HG02798 (cell line): Measurements from ENCODE around the gene DSG4.
A peak's percentile ranks its signal among the peaks of the same experiment; 100 is the strongest.
"Not testable (repeated sequence)": the region's sequence is repeated elsewhere in the genome, so short reads cannot be mapped to it uniquely, and the experiment has no call there.

Experiments
- ATAC-seq: cut with Tn5 transposase; IDR thresholded peaks from one replicate; pipeline ENCODE4 v1.9.1; 2021; ENCODE audit warnings: mild to moderate bottlenecking; ENCODE audit not compliant: unreplicated experiment, poor library complexity

DSG4 gene

GRCh38 chr18:31376477-31376876, at the start of gene DSG4:
TSS of gene DSG4 (plus strand) at chr18:31376777. CDS start at chr18:31376912, 135 bp downstream.
- ATAC-seq = no peak

- no peak for ATAC-seq
These were observed 46.7 kb upstream of the DSG4 start for GRCh38 chr18:31329787-31330438.

GRCh38 chr18:31343454-31343853, 33.1 kb upstream of the DSG4 start:
- ATAC-seq = no peak

GRCh38 chr18:31353336-31353735, 23.2 kb upstream of the DSG4 start:
- not testable (repeated sequence) for ATAC-seq

GRCh38 chr18:31354990-31355389, 21.6 kb upstream of the DSG4 start:
- ATAC-seq = no peak

GRCh38 chr18:31356025-31356424, 20.6 kb upstream of the DSG4 start:
- peak; percentile 51 for ATAC-seq

GRCh38 chr18:31364190-31364589, 12.4 kb upstream of the DSG4 start:
- no peak for ATAC-seq

- no peak for ATAC-seq
These were observed 7.1 kb upstream of the DSG4 start for GRCh38 chr18:31369478-31369877.

- ATAC-seq = no peak
These were observed 4.6 kb upstream of the DSG4 start for GRCh38 chr18:31371989-31372388.

GRCh38 chr18:31373641-31374040, 2.9 kb upstream of the DSG4 start:
- ATAC-seq = no peak

- ATAC-seq = no peak
These were observed 4.3 kb downstream of the DSG4 start for GRCh38 chr18:31380912-31381311.

GRCh38 chr18:31382107-31382506, 5.5 kb downstream of the DSG4 start:
- no peak for ATAC-seq

GRCh38 chr18:31386741-31387140, 10.2 kb downstream of the DSG4 start:
- no peak for ATAC-seq

GRCh38 chr18:31393286-31393685, 16.7 kb downstream of the DSG4 start:
- ATAC-seq = no peak

- no peak for ATAC-seq
These were observed 20.4 kb downstream of the DSG4 start for GRCh38 chr18:31396796-31397612.

GRCh38 chr18:31398191-31398590, 21.6 kb downstream of the DSG4 start:
- no peak for ATAC-seq

- ATAC-seq = no peak
These were observed 22.9 kb downstream of the DSG4 start for GRCh38 chr18:31399306-31400032.

GRCh38 chr18:31401156-31402025, 24.8 kb downstream of the DSG4 start:
- no peak for ATAC-seq

- ATAC-seq = no peak
These were observed 25.4 kb downstream of the DSG4 start for GRCh38 chr18:31402026-31402373.

- no peak for ATAC-seq
These were observed 26.8 kb downstream of the DSG4 start for GRCh38 chr18:31403409-31403808.
